ENCODE measurements around the gene SDK1.
A peak's percentile ranks its signal among the peaks of the same experiment; 100 is the strongest.
"Not testable (repeated sequence)": the region's sequence is repeated elsewhere in the genome, so short reads cannot be mapped to it uniquely, and the experiment has no call there.

Gene SDK1

DNA sequence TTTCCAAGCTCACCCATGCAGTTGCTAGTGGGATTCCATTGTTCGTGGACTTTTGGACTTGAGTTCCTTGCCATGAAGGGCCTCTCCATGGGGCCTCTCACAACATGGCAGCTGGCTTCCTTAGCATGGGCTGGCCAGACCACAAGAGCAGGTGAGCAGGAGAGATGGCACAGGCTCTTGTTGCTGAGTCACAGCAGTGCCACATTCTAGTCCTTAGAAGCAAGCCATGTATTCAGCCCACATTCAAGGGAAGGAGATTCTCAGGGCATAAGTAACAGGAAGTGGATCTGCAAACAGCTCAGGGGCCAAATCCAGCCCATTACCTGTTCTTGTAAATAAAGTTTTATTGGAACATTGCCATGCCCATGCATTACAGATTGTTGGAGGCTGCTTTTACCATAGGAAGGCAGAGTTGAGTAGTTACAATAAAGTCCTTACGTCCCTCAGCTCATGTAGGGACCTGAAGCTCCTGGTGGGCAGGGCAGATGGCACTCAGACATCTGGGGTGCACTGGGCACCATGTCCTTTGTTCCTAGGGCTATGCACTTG lies 899.6 kb downstream of the SDK1 start:
- no peak for DNase-seq

DNA sequence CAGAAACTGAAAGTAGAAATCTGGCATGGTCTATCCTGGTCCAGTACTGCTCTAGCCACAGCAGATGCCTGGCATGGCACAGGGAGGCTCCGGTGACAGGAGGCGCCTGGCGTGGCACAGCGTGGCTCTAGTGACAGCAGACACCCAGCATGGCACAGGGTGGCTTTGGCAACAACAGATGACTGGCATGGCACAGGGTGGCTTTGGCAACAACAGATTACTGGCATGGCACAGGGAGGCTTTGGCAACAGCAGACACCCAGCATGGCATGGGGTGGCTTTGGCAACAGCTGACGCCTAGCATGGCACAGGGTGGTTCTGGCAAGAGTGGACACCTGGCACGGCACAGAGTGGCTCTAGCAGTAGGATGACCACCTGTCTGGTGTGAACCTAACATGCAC lies 900.5 kb downstream of the SDK1 start:
- DNase-seq, result no peak

DNA sequence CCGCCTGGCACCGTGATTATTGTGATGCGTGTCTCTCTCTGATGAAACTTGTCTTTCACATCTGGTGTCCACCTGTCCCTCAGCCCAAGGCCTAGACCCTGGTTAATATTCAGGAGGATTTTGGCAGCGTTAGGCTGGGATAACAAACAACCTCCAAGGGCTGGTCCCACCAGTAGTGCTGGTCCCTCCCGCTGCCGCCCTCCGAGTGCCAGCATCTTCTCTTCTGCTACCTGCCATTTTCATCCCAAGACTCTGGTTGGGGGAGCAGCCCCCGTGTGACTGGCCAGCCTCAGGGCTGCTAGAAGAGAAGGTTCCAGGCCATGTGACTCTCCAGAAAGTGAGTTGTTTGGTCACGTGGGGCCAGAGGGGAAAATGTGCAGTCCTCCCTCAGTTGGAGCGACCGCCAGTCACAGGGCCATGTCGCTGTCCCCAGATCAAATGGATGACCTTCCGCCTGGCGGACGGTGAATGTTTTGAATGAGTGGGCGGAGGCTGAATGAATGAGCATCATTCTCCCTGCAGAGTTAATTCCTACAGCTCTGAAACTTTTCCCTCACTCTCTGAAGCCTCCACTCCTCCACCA lies 901.2 kb downstream of the SDK1 start:
- DNase-seq, result no peak

DNA sequence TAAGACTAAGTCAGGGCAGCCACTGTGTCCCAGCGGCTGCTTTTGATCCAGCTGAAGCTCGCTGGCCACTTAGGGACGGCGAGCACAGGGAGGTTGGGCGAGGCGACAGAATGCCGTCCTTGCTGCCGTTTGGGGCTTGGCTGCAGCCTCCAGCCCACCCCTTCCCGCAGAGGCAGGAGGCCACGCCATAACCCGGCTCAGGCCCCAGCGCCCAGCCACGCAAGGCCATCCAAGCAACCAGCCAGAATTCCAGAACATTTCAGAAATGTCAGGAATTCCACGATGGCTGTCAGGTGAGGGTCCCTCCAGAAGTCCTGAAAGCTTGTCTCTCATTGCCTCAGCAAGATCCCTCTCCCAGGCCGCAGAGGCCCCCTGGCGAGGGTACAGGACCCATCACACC lies 901.9 kb downstream of the SDK1 start:
- no peak for DNase-seq

DNA sequence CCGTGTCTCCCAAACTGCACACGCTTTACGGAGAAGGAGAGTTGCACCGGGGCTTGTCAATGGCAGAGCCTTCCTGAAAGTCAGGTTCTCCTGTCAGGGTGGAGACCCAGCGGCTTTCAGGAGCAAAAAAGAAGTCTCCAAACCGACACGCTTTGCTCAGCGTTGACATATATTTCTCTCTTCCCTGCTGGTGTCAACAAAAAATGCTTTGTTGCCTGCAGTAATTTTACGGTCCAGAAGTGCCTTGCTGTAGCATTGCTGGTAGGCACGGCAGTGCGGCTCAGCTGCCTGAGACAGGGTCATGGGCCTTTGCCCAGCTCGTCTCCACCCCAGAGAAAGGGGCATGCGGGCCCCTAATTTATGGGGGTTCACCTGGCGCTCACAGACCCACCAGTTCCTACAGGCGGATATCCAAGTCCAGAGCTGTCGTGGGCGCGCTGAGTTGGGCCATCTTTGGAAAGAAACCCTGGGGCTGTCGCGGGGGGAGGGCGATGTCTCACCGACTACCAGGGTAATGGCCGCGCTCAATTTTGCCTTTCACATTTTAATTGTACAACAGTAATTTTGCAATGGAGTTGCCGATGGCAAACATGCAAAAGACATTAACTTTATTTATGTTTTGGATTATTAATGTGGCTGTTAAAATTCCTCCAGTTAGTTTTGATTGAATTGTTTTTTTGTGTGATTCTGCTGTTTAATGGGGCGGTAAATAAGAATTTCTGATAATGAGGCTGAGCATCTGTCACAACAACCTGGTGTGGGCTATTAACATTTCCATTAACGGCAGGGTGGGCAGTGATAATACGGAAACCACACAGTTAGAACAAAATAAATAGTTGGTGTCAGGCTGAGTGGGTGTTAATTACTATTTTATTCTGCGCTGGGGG lies 902.8 kb downstream of the SDK1 start:
- DNase-seq, result no peak

DNA sequence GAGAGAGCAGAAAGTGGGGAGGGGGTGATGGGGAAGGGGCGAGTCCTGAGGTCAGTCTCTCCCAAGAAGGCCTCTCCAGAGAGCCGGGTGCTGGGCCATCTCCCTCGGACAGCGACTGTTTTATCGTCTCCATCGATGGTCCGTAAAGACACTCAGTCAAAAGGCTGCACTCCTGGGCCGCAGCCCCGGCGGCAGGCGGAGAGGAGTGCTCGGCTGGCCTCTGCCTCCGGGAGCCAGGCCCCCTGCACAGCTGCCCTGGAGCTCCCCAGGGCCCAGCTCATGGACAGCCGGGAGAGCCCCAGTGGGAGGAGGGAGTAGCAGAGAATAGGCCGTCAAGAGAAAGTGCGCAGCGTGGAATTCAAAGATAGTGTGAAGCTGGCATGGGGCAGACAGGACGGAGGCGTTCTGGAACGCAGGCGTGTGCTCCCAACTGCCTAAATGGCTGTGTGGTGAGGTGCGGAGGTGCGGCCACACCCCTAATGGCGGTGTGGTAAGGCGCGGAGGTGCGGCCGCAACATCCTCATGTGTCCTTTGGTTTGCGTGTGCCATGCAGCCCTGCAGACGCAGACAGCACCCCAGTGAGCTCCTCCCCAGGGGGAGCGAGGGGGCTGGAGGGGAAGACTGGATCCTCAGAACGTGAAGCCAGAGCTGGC lies 903.6 kb downstream of the SDK1 start:
- DNase-seq, result peak; percentile 49

DNA sequence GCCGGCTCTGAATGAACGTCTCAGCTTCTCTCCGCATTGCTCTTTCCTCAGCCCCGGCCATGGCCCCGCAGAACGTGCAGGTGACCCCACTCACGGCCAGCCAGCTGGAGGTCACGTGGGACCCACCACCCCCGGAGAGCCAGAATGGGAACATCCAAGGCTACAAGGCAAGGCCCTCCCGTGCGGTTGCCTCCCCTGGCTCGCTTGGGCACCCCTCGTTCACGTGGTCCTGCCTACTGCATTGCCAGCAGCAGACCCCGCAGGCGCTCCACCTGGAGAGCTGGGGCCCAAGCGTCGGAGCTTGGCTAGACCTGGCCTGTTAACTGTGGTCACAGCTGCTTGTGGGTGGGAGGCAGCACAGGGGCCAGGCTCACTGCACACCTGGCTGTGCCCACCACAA lies 904.8 kb downstream of the SDK1 start:
- no peak for DNase-seq

DNA sequence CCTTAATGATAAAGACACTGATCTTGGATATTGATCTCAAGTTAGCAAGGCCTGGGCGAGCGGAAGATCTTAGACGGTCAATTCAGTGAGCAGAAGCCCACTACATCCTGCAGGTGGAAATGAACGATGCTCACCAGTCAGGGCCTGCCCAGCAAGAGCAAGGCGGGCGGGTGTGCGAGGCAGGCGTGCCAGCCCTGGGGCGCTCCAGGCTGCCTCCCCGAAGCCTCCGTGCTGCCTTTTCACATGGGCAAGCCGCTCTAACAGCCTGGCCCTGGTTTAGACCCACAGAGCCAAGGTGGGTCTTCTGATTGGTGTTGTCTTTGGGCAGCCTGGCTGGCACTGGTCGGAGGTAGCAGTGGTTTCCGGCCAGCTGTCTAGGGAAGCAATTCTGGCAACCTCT lies 906.0 kb downstream of the SDK1 start:
- no peak for DNase-seq

DNA sequence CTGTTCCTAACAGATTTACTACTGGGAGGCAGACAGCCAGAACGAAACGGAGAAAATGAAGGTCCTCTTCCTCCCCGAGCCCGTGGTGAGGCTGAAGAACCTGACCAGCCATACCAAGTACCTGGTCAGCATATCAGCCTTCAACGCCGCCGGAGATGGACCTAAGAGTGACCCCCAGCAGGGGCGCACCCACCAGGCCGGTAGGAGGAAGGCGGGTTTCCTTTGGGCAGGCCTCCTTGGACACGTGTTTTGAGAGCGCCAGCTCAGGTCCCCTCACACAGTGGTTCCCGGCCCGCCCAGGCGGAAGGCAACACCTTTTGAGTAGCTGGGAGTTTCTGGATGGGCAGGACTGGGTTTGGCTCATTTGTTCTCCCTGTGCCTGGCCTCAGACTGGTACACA lies 907.0 kb downstream of the SDK1 start:
- DNase-seq, result no peak

DNA sequence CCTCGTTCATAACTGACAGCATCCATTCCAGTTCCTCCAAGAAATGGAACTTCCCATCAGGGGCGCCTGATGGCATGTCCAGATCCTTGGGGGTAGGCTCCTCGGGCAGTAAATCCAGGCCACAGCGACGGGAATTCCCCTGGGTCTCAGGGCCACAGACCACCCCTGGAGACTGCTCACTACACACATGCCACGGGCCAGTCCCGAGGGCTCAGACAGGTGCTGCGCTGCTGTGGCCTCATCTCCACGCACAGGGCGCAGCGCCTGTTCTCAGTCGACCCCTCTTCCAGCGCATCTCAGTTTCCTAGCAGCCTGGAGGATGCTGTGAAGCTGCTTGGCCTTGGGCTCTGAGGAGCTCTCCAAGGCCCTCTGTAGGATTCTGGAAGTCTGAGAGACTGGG lies 907.5 kb downstream of the SDK1 start:
- no peak for DNase-seq

DNA sequence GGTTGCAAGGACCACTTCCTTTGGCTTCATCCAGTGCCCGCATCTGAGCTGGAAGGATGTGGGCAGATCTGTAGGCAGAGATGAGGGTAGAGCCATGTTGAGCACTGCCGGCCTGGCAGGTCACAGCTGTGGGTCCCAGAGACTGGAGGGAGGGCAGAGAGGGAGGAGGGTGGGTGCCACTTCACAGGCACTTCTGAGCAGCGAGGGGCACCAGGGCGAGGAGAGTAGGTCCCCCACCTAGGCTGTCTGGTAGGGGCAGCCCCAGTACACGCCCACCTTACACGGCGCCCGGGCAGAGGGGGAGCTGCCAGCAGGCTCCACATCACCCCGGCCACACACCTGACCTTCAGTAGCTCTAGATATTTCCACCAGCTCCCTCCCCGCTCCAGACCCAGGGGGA lies 908.1 kb downstream of the SDK1 start:
- DNase-seq, result no peak

DNA sequence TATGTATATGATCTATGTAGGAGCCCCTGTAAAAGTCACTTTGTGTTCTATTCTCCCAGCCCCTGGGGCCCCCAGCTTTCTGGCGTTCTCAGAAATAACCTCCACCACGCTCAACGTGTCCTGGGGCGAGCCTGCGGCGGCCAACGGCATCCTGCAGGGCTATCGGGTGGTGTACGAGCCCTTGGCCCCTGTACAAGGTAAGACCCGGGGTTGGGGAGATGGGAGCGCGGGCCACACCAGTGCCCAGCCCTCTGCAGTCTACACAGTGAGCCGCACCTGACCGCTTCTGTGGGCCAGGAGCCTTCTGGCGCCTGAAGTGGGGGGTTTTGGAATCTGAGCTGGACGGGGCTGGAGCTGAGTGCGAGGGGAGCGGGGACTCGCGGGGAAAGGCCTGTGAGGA lies 908.9 kb downstream of the SDK1 start:
- DNase-seq, result no peak

DNA sequence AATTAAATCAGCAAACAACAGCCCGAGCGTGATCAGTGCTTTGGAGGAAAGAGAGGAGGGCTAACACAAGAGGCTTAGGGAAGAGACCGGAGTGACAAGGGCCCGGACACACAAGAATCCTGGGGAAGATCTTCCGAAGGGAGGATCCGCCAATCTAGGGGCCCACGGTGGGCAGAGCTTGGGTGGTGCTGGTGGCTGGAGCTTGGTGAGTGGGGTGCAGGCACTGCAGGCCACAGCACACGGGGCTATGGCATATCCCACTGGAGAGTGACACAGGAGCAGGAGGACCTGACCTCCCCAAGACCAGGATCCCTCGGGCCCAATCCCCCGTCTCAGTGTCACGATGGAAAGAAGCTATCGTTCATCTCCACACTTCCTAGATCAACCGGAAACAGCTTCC lies 909.8 kb downstream of the SDK1 start:
- no peak for DNase-seq

DNA sequence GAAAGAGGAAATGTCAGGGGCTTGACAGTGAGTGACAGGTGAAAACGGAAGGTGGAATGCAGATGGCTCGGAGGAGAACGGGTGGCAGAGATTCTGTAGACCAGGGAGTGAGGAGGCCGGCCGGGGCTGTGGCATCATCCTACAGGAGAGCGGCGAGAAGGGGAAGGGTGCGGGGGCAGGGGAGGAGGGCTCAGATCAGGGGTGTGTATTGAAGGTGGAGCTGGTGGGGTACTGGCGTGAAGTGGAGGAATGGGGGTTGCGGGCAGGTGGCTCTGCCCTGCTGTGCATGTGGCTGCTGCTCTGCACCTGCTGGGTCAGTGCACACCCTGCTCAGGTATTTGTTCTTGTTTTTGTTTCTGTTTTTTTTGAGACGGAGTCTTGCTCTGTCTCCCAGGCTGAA lies 910.2 kb downstream of the SDK1 start:
- DNase-seq, result no peak

DNA sequence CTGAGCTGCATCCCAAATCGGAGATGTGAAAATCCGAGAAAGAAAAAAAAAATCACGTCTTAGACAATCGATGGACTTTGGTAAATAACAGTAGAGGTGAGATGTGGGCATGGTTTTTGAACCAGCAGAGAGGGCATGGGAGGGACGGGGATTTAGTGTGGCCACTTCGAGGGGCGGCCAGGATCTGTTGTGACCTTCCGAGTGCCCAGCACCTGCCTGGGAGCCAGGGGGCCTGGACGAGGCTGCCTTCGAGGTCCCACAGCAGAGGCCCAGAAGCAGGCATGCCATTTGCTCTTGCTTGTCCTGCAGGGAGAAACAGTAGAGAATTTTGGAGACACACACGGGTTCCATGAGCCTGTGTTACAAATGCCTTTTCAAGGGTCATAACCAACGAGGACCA lies 911.3 kb downstream of the SDK1 start:
- DNase-seq, result no peak

DNA sequence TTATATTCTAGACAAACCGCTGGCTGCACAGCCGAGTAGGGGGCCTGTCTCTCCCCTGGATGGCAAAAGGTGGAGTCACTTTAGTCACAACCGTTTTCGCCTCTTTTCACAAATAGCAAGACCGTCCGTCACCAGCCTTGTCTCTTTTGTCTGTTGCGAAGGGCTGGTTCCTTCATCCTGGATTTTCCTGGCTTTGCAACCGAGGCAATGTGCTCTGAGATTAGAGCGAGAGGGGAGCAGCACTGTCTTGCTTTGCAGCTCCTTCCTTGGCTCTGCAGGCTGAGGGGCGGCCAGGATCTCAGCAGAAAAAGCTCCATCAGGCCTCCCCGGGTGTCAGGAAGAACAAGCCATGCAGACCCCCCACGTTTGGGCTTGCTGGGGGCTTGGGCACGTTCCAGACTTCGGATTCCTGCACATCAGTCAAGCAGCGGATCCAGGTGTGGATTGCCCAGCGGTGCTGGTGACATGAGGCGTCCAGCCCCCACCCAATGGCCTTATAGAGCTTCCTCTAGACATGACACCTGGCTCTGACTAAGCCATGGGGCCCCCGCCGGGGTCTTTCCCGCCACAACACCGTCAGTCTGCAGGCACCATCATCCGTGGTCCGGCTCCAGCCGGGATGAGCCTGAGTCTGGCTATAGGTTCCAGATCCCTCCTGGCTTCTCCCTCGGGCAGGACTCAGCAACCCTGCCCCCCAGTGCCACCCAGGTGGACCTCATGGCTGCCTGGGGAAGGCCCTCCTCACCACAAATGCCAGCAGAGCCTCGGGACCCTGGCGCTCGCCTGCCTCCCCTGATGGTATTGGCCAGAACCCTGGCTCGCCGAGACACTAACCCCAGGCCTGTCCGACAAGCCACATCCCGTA lies 913.5 kb downstream of the SDK1 start:
- no peak for DNase-seq

DNA sequence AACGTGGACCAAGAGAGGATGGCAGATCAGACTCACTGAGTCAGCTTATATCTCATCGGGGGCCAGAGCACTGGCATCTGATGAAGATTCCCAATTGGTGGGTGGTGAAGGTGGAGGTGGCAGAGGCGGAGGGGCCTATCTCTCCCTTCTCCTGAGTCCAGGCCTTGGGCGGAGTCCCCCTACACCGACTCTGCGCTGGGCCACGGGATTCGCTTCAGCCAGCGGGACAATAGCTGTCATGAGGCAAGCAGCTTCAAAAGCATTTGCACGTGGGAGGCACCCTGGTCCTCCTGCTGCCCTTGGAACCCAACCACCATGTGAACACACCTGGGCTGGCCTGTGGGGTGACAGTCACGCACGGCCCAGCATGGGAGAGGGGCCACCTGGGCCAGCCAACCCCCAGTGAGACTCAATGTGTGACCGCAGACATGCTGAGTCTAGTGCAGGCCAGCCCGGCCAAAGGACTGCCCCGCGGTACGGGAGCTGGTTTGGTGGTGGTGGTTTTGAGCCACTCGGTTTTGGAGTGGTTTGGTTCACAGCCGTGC lies 914.2 kb downstream of the SDK1 start:
- DNase-seq, result no peak

DNA sequence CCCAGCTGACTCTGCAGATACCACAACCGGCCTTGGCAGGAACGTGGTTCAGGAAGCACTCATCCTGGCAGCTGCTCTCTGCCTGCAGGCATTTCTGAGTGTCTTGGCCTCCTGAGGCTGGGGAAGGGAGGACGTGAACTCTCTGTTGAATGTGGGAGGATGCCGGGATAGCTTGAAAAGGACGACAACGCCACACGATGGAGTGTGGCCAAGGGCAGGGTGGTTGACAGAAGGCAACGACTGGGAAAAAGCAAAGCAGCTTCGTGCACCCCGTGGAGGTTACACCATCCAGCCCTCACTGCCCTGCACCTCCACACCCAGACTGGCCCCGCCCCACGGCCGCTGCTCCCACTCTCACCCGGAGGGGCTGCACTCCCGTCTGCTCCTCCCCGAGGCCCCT lies 915.0 kb downstream of the SDK1 start:
- no peak for DNase-seq

DNA sequence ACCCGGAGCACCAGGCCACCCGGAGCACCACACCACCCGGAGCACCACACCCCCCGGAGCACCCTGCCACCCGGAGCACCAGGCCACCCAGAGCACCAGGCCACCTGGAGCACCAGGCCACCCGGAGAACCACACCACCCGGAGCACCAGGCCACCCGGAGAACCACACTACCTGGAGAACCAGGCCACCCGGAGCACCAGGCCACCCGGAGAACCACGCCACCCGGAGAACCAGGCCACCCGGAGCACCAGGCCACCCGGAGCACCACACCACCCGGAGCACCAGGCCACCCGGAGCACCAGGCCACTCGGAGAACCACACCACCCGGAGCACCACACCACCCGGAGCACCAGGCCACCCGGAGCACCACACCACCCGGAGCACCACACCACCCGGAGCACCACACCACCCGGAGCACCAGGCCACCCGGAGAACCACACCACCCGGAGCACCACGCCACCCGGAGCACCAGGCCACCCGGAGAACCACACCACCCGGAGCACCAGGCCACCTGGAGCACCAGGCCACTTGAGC lies 916.1 kb downstream of the SDK1 start:
- not testable (repeated sequence) for DNase-seq

DNA sequence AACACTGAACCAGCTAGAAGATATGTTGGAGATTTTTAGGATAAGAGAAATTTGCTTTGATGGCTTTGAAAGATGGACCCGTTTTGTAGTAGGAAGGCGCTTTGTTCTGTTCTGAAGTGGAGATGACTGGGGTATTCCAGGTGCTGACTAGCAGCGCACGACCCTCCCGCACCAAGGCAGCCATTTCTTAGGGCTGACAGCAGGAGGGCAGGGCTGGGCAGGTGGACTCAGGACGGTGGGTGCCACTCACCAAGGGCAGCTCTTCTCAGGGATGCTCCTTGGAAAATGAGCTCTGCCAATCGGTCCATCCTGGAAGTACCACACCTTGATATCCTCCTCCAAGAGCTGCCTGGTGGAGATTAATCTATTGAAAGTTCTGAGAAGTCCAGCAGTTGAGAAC lies 917.4 kb downstream of the SDK1 start:
- DNase-seq, result no peak

DNA sequence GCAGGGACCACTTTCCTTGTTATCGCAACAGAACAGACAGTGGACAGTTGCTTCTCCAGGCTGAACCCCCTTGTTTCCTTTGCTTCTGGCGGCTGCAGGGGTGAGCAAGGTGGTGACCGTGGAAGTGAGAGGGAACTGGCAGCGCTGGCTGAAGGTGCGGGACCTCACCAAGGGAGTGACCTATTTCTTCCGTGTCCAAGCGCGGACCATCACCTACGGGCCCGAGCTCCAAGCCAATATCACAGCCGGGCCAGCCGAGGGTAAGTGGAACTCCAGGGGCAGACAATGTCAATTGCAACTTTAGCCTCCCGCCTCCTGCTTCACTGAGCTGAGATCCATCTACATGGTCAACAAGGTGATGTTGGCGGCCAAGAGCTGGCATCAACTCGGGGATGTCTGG lies 919.0 kb downstream of the SDK1 start:
- no peak for DNase-seq

DNA sequence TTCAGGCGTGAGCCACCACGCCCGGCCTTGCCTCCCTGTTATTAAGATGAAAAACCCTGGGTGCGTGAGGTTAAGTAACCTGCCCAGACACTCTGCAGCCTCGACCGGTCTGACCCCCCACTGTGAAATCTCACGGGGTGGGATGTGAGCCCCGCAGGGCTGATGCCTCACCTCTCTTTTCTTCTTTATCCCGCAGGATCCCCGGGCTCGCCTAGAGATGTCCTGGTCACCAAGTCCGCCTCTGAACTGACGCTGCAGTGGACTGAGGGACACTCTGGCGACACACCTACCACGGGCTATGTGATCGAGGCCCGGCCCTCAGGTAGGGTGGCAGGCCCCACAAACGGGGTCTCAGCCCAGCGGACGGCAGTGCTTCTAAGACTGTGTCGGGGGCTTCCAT lies 920.0 kb downstream of the SDK1 start:
- DNase-seq, result no peak

All from CD4-positive, alpha-beta T cell treated with Interleukin-6 for 4 hours (primary cell).